ENCODE results near the gene TGFA. TPM values are rescaled to one million over a fixed set of nuclear protein-coding genes. Genes with fewer than 3 reads are reported as not detected.

Gene TGFA
- total RNA-seq, 1 donor from 2014 or later, result 9.1 TPM

DNA sequence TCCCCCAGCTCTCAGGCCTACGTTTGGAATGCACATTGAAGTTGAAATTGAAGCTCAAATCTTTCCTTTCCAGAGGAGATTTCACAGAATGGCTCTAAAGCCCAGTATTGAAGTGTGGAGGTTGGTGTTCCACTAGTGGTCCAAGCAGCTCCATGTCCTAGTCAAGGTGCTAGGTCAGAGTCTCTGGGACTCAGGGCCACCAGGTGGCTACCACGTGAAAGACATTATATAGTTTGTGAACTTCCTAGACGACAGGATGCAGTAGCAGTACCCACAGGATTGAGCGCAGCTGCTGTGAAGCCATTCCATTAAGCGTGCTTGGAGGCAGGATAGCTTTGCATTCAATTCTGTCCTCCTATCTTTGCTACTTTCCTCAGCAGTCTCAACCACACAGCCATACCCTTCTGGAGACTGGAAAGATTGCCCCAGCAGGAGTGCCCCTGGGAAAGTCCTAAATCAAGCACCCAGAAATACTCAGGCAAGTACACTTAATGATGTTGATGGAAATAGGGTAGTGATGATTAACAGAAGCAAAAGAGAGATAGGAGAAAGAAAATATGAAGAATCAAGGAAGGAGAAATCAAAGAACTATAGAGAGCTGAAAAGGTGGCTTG lies 4.7 kb upstream of the TGFA start:
- TF ChIP-seq, protein P1, sequence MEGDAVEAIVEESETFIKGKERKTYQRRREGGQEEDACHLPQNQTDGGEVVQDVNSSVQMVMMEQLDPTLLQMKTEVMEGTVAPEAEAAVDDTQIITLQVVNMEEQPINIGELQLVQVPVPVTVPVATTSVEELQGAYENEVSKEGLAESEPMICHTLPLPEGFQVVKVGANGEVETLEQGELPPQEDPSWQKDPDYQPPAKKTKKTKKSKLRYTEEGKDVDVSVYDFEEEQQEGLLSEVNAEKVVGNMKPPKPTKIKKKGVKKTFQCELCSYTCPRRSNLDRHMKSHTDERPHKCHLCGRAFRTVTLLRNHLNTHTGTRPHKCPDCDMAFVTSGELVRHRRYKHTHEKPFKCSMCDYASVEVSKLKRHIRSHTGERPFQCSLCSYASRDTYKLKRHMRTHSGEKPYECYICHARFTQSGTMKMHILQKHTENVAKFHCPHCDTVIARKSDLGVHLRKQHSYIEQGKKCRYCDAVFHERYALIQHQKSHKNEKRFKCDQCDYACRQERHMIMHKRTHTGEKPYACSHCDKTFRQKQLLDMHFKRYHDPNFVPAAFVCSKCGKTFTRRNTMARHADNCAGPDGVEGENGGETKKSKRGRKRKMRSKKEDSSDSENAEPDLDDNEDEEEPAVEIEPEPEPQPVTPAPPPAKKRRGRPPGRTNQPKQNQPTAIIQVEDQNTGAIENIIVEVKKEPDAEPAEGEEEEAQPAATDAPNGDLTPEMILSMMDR (IDR thresholded peaks at IDR 0.05), result no peak
- DNase-seq, result no peak
- intact Hi-C loops (cut with DNase I), result no loop called here
- Histone ChIP-seq H3K4me1 (peaks cover 8% of the 10 kb centered on the region), H3K36me3 (no peaks in the 10 kb centered on the region), H3K4me3 (no peak overlapping the region), H3K9me3 (no peaks in the 10 kb centered on the region), H3K27me3 (peaks cover 17% of the 10 kb centered on the region), H3K27ac (no peak overlapping the region)
- no peak for ATAC-seq

DNA sequence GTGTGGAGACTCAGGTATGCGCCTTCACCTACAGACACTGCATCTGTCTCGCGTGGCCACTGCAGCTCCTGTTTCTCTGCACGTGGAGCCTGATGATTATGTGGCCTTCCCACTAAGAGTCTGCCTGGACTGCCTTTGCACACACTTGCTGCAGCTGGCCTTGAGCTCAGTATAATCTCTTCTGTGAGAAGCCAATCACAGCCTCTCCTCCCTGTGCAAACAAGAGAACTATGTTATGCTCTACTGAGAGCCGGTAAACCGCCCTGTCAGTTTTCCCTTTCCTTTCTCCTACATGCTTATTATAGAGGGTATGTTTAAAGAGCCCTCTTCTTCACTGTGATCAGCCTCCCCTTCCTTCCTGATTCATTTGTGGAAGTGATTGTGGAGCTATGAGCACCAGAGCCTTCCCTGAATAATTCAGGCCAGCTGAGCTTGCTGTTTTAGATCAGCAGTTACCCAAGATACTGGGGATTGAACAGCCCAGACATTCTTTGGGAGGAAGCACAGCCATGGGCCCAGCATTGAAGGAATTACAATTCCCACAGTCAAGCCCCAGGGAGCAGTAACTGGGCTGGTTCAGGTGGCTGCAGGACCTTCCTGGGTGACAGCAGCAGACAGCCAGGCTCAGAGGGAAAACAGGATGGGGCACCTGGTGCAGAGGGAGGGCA lies 3.7 kb upstream of the TGFA start:
- Histone ChIP-seq H3K4me3 (no peak overlapping the region), H3K27me3 (peaks cover 17% of the 10 kb centered on the region), H3K27ac (no peak overlapping the region), H3K4me1 (peaks cover 14% of the 10 kb centered on the region), H3K9me3 (no peaks in the 10 kb centered on the region), H3K36me3 (no peaks in the 10 kb centered on the region)
- DNase-seq (no peak), ATAC-seq (peak; percentile 27)
- intact Hi-C loops (cut with DNase I), result no loop called here
- TF ChIP-seq, protein P1 (IDR thresholded peaks at IDR 0.05), result no peak

DNA sequence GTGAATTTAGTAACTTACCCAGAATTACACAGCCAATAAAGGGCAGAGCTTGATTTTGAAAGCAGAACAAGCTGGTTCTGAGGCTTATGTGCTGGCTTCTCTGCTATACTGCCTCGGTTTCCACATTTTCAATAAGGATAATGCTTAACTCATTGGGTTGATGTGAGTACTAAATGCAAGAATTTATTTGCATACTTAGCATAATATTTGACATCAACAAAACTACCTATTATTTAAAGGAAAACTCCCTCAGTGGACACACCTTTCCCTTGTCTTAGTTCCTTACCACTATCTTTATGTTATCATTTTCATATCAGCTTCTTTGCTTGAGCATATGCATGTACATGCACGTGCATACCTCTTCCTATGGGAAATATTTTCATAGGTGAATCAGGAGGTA lies 3.0 kb upstream of the TGFA start:
- no peaks in the 10 kb centered on the region for H3K36me3 ChIP-seq
- TF ChIP-seq, protein P1 (IDR thresholded peaks at IDR 0.05), result no peak
- H3K4me3 ChIP-seq, result no peak overlapping the region
- peaks cover 17% of the 10 kb centered on the region for H3K27me3 ChIP-seq
- intact Hi-C loops (cut with DNase I), result no loop called here
- DNase-seq (no peak), ATAC-seq (no peak)
- H3K27ac ChIP-seq, result no peak overlapping the region
- H3K4me1 ChIP-seq, result peaks cover 14% of the 10 kb centered on the region
- H3K9me3 ChIP-seq, result no peaks in the 10 kb centered on the region

DNA sequence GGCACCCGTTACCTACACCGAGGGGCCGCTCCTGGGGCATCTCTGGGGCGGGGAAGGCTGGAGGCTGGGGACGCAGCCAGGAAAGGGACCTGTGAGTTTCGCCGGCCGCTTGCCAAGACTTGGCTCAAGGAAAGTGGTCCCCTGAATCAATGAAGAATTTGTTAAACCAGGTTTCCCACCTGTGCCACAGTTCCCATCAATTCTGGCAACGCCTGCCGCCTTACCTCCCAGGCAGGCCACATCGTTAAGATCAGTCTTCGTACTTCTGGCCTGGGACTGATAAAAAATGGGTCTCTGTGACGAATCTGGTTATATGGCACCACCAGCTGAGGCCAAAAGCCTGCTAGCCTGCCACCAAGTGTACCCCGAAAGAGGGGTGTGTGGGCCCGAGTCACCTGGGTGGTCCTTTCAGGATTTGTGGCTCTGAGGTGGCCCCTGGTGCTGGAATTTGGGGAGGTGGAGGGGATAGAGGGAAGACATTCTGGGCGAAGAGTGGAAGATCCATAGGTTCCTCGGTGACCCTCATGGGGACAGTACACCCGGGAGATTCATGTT lies 789 bp upstream of the TGFA start:
- TF ChIP-seq, protein P1 (IDR thresholded peaks at IDR 0.05), result peak; percentile 26
- peak overlapping the region; percentile 84 for H3K27ac ChIP-seq
- no peaks in the 10 kb centered on the region for H3K36me3 ChIP-seq
- H3K4me3 ChIP-seq, result peak overlapping the region; percentile 78
- no peak for ATAC-seq
- H3K9me3 ChIP-seq, result no peaks in the 10 kb centered on the region
- H3K4me1 ChIP-seq, result peaks cover 14% of the 10 kb centered on the region
- intact Hi-C loops (cut with DNase I), result no loop called here
- peaks cover 13% of the 10 kb centered on the region for H3K27me3 ChIP-seq
- DNase-seq, result no peak

DNA sequence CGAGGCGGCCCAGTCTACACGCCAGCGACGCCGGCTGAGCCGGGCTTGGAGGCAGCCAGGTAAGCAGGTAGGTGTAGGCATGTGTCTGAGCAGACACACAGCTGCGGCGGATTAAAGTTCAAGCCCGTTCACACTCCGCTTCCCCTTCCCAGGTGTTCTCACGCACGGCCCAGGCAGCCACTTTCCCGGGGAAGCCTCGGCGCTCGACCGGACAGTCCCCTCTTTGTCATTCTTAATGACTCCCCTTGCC lies 367 bp downstream of the TGFA start:
- Histone ChIP-seq H3K36me3 (no peaks in the 10 kb centered on the region), H3K27ac (peak overlapping the region; percentile 84), H3K4me3 (peak overlapping the region; percentile 78), H3K4me1 (peaks cover 14% of the 10 kb centered on the region), H3K27me3 (peaks cover 4% of the 10 kb centered on the region), H3K9me3 (no peaks in the 10 kb centered on the region)
- TF ChIP-seq, protein P1 (IDR thresholded peaks at IDR 0.05), result no peak
- ATAC-seq, result peak; percentile 40
- intact Hi-C loops (cut with DNase I), result no loop called here
- no peak for DNase-seq
